Cortex of kidney (tissue), 1 donor: Measurements from ENCODE around the gene KCNJ18.
"Not testable (repeated sequence)": the region's sequence is repeated elsewhere in the genome, so short reads cannot be mapped to it uniquely, and the experiment has no call there.

Experiments
- DNase-seq: peaks from one replicate; lab custom pipeline; 2025; lab: John Stamatoyannopoulos, UW

KCNJ18 gene

DNA sequence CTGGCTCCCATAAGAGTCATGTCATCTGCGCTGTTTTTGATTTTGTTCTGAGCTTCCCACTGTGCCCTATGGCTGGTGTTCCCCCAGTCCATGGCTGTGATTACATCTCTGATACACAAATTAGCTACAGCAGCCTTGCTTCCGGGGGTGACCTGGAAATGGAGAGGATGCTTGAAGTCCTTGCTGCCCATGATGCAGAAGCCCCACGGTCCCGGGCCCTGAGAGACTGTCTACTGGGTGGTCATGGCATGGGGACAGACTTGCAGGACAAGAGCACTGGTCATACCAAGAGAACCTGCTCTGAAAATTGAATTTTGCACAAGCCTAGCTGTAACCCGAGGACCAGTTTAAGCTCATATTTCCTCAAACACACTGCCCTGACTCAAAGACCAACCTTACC, 38.8 kb downstream of the KCNJ18 start:
- DNase-seq: not testable (repeated sequence)

DNA sequence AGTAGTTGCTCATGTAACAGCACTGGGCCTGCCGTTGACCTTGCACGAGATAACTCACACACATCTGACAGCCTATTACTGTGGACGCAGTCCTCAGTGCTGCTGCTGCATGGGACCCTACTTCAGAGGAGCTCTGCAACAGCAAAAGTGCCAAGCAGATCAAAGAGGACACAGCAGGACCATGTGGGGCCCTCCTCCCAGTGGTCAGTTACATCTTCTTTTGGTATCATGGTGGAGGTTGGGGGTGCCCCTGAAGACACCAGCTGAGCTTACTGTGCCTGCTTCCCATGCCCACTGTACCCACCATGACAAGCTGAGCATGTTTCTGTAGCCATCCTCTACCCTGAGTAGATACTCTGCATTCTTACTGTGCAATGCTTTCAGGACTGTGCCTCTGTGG, 41.6 kb downstream of the KCNJ18 start:
- DNase-seq: not testable (repeated sequence)

DNA sequence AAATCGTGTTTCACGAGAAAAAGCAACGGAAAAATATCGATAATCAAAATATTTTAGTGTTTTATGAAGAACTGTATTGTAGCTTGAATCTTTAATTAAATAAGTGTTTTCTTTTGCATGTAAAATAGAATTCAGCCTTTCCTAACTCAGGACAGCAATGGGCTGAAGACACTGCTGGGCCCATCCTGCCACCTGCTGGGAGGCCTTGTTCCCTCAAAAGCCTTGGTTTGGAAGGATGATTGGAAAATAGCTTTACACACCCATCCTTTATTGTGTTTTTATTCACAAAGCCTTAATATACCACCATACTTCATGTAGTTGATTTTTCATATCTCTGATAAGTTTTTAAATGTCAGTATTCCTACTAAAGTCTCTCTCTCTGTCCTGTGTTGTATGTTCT, 43.5 kb downstream of the KCNJ18 start:
- not testable (repeated sequence) for DNase-seq

DNA sequence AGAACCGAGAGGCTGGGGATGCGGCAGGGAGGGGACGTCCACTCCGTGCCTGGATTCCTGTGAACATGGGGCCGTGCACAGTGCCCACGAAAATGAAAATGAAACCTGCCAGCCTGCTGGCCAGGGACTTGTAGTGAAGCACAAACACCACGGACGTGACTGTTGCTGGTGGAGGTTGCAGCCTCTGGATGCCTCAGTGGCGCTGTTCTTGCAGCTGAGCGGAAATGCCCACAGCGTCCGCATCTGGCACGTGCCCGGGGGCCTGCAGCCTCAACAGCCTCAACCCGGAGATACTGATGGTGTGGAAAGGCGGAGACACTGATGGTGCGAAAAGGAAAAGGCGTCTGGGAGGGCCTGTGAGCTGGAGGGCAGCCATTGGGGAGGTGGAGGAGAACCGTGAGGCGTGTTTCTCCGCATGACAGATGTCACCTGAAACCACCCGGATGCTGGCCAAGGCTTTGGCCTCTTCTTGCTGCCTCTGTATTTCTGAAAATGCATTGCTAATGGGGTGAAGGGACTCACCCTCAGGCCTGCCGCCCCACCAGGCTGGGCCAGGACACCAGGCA, 44.8 kb downstream of the KCNJ18 start:
- not testable (repeated sequence) for DNase-seq

DNA sequence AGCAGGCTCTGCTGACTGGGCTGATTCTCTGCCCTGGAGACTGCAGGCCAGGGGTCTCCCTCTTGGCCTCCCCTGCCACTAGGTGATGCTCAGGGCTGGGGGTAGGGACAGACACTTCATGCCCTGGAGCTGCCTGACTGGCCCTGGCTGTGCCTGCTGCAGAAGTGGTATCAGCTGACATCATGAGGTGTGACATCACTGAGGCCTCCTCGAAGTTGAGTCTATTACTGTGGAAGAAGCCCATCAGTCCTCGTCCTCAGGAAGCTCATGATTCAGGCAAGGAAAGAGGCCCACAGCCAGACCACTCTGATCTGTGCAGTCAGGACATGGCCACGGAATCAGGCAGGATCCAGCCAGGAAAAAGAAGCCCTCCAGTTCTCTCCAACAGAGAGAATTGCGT, 45.9 kb downstream of the KCNJ18 start:
- DNase-seq: not testable (repeated sequence)

DNA sequence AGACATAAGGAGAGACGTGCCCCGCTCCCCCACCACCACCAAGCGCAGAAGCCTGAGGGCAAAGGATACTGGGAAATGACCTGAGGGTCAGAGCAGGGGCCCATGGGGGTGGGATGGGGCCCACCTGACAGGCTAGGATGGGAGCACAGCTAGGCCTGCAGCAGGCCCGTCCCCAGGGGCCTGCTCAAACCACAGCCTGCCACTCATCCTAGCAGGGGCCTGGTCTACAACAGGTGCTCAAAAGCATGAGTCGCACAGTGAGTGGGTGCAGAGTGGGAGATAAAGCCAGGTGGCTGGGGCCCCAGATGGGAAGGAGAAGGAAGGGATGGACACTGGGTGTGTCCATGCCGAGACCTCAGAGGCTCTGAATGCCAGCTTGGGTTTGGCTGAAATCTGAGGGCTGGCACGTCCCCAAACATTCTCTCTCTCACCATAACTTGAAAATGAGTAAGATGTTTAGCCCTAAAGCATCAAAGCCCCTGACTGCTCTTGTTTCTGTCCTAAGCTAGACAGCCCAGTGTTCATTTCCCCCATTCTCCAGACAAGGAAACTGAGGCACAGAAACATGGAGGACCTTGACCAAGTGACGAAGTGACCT, 46.7 kb downstream of the KCNJ18 start:
- not testable (repeated sequence) for DNase-seq

DNA sequence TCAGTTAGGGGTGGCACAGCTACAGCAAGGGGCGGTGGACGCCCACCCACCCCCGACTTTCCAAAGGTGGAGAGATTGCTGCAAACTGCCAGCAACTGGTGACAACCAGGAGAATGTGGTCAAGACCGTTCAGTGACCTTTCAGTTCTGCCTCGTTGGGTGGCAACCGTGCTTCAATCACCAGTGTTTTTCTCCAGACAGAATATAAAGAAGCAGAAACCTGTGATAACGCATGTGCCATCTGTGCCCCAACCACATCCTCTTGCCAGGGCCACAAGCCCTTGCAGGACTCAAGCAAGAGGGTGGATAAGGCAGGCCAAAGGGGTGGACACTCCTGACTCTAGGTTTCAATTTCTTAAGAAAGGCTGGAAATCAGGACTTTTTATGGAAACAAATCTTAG, 47.2 kb downstream of the KCNJ18 start:
- not testable (repeated sequence) for DNase-seq

DNA sequence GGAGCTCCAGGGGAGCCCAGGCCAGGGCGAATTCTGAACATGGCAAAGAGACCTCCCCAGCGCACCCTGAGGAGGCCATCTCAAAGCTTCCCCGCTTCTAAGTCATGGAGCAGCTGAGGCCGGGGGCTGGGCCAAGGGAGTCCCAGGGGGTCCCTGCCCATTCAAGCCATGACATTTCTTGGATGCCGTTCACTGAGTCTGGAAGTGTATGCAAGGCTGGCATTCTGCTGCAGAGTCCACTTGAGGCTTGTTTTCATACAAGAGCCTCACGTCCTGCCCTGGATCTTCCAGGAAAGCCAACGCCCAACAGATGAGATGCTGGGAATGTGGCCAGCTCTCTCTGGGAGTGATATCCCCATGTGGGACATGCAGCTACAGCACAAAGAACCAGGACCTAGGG, 48.5 kb downstream of the KCNJ18 start:
- DNase-seq: not testable (repeated sequence)

DNA sequence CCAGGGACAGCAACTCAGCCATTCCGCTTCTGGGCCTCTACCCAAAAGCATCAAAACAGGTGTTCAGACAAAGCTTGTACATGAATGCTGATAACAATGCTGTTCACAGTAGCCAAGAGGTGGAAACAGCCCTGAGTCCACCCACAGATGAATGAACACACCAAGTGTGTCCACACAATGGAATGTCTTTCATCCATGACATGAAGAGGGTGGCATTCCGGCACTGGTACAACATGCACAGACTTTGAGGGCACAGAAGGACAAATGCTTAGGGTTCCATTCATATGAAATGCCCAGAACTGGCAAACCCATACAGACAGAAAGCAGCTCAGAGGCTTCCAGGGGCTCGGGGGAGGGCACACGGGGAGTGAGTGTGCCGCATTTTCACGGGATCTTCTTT, 49.2 kb downstream of the KCNJ18 start:
- DNase-seq: not testable (repeated sequence)

DNA sequence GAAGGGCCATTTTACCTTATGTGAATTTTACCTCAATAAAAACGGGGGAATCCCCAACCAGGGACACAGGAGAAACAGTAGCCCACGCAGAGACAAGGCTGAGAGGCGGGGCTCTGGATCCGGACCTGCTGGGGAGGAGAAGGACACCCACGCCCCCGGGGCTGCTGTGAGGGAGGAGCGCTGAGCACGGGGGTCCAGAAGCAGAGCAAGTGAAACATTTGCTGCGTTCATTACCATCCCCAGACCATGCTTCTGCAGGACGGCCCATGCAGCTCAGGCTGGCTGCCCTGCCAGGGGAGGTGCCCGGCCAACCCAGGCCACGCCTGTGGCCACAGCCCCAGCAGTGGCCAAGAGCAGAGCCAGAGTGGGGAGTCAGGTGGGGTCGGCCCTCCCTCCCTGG, 50.0 kb downstream of the KCNJ18 start:
- no peak for DNase-seq

DNA sequence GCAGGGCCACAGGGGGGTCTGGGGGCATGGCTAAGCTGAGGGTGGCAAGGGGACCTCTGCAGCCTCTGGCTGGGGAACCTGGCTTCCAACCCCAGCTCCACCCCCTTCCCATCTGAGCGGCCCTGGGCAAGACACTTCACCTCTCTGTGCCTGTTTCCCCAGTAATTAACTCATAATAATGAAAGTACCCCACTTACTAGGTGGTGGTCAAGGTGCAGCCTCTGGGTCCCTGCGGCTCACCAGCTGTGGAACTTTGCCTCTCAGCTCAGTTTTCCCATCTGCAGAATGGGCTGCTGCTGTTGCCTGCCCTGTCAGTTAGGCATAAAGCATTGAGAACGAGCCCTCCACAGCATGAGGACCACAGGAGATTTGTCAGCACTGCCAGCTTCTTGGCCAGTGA, 51.8 kb downstream of the KCNJ18 start:
- DNase-seq: not testable (repeated sequence)

DNA sequence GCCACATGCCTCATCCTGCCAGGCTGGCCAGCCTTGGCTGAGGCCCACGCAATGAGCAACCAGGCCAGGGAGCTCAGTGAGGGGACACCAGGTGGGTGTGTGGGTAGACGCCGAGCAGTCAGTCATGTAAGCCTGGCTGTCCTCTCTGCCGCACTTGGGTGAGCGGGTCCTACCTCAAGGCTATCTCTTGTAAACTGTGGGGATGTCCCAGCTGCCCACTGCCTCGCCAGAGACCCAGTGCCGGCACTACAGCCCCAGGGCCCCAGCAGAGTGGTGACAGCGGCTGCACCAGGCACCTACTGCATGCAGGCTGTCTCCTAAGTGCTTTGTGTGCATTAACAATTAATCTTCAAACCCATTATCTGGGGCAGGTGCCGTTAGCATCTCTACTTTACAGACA, 52.3 kb downstream of the KCNJ18 start:
- DNase-seq: not testable (repeated sequence)

DNA sequence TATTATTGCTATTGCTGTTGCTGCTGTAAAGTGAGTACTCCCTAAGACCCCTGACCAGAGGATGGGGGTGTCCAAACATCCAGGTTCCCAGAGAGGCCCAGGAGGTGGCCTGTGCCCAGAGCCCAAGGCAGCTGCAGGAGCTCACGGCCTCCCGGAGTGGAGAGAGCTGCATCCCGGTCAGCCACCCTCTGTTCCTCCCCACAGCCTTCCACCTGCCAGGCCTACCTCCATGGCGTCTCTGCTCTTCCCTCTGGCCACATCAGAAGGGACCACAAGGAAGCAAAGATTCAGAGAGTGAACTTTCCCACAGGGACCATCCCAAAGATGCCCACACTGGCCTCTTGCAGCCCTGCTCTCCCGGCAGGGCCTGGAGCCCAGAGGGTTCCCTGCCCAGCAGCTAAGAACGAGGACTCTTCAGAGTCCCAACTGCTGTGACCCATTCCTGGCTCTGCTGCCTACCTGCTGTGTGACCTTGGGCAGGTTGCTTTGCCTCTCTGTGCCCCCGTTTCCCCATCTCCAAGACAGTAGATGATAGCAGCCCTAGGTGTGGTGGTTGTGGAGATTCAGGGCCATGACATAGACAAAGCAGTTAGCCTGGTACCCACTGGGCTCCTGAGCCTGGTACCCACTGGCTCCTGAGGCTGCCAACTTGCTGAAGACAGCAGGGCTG, 53.2 kb downstream of the KCNJ18 start:
- DNase-seq: not testable (repeated sequence)

DNA sequence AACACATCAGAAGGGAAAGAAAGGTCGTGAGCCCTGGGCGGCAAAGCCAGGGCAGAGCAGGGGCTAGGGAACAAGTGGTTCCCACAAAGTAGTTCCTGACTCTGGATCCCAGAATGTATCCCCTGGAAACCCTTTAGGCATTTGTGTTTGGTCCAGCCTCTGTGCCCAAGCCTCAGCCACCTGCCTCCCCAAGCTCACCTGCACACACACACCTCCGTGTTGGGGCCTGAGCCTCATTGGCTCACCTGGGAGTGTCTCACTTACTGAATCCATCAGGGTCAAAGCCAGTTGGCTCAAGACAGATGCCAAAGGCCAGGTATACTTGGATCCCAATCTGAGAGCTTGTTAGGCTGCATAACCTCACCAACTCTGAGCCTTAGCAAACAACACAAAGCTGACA, 54.1 kb downstream of the KCNJ18 start:
- DNase-seq: not testable (repeated sequence)

DNA sequence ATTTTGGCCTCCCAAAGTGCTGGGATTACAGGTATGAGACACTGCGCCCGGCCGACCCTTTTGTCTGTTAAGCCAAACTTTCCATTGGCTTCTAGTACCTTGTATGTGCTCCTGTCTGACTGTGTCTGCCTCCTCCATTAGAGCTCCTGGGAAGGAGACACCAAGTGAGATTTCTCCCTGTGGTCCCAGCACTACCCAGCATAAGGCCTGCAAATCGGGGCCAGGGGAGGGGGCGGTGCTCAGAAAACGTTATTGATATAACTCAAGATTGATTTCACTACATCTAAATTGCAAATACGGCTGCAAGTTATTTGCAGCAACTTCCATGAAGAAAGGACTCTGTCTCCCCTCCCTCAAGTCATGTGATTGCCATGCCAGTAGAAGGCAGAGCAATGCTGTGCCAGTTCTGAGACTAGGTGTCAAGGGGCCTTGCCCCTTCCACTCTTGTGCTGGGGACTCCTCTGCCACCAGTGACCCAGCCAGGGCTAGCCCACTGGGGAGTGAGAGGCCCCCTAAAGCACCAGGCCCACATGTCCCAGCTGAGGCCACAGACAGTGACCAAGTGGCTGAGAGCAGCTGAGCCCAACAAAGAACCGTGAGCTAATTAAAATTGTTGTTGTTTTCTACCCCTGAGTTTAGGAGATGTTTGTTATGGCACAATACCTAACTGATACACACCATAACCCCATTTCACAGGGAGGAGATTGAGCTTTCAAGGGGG, 55.0 kb downstream of the KCNJ18 start:
- DNase-seq: not testable (repeated sequence)

DNA sequence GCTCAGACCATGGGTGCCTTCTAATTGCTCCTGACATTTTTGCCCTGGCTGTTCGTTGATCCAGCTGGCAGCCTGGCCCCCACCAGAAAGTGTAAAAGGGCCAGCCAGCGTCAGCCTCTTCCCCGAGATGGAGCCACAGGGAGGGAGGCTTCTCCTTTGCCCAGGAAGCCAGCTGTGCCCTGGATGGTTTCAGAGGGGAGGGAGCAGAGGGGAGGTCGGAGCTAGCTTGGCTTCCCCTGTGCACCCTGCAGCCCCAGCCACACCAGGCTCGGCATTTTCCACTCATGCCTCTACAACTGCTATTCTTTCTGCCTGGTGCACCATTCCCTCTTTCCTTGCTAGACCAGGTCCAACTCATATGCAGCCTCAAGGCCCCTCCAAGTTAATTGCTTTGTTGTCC, 56.4 kb downstream of the KCNJ18 start:
- DNase-seq: not testable (repeated sequence)

DNA sequence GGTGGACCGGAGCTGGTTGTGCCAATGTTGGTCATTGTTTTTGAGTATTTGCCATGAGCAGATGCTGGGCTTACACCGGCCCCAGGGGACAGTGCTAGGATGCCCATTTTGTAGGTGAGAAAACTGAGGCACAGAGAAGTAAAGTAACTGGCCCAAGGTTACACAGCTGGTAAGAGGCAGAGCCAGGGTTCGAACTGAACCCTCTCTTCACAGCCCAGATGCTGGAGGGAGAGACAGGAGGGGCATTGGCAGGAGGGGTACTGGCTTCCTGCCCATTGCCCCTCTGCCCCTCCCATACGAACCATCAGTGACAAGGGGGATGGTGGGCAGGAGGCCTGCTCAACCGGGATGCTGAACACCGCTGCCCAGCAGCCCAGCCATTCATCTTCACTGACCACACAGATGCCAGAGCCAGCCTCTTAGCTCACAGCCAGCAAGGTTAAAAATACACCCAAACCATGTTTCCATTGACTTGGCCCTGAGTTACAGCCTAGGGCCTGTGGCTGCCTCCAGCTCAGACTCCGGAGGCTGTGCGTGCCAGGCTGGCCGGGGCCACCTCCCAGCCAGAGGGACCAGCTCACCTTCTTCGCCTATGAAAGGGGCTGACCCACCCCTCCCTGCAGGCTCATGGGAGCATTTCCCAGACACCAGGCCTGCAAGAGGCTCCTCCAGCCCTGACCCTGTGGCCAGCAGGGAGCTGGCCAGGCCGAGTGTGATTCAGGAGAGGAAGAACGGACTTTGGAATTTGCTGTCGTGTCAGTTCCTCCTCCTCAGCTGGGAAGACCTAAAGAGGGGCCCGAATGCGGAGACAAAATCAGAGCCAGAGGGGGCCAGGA, 57.6 kb downstream of the KCNJ18 start:
- not testable (repeated sequence) for DNase-seq

DNA sequence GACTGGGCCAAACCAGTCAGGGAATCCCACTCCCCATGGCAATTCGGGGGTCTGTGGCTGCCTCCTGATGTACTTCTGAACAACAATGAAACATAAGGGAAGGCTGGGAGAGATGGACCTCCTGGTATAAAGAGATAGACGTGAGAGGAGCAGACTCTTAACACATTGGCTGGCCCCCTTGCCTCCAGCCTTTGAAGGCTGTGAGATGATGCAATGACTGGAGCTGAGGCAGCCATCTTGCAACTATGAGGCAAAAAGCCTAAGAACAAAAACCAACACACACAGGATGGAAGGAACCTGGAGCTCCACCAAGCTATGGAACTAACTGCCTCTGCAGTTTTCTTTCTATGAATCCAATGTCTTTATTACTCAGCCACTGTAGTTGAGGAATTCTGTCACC, 58.8 kb downstream of the KCNJ18 start:
- DNase-seq: not testable (repeated sequence)
